IPS-NIHi11 (cell line): ENCODE measurements around the gene OSM.
"Not testable (repeated sequence)": the region's sequence is repeated elsewhere in the genome, so short reads cannot be mapped to it uniquely, and the experiment has no call there.

Experiments
- DNase-seq: peaks from one replicate; pipeline ENCODE4 v3.0.0; 2012; ENCODE audit warnings: mixed read lengths, low spot score

OSM gene

GRCh38 chr22:30244066-30244465 is 22.6 kb downstream of the OSM start:
- DNase-seq = no peak

GRCh38 chr22:30243661-30244060 is 23.0 kb downstream of the OSM start:
- no peak for DNase-seq

GRCh38 chr22:30241576-30242371 is 24.9 kb downstream of the OSM start:
- no peak for DNase-seq

GRCh38 chr22:30240541-30241417 is 25.9 kb downstream of the OSM start:
- no peak for DNase-seq

GRCh38 chr22:30239488-30240405 is 26.9 kb downstream of the OSM start:
- no peak for DNase-seq

GRCh38 chr22:30238661-30239487 is 27.8 kb downstream of the OSM start:
- peak; percentile 72 for DNase-seq

- DNase-seq = no peak
These were observed 28.5 kb downstream of the OSM start for GRCh38 chr22:30238136-30238535.

GRCh38 chr22:30236875-30237274 is 29.8 kb downstream of the OSM start:
- DNase-seq = no peak

GRCh38 chr22:30235687-30236170 is 30.9 kb downstream of the OSM start:
- peak; percentile 64 for DNase-seq

- no peak for DNase-seq
These were observed 31.7 kb downstream of the OSM start for GRCh38 chr22:30234786-30235470.

- DNase-seq = not testable (repeated sequence)
These were observed 32.3 kb downstream of the OSM start for GRCh38 chr22:30234325-30234724.

- no peak for DNase-seq
These were observed 33.1 kb downstream of the OSM start for GRCh38 chr22:30233582-30233981.

GRCh38 chr22:30232716-30233218 is 33.9 kb downstream of the OSM start:
- no peak for DNase-seq

GRCh38 chr22:30230787-30231461 is 35.7 kb downstream of the OSM start:
- no peak for DNase-seq

- no peak for DNase-seq
These were observed 36.3 kb downstream of the OSM start for GRCh38 chr22:30230330-30230729.

- DNase-seq = no peak
These were observed 37.9 kb downstream of the OSM start for GRCh38 chr22:30228509-30229359.

GRCh38 chr22:30227438-30228228 is 39.0 kb downstream of the OSM start:
- DNase-seq = no peak
